Activated CD4-positive, alpha-beta T cell treated with anti-CD3 and anti-CD28 coated beads, Interleukin-2, amount 50 U/mL, for 16 hours (primary cell): Measurements from ENCODE around the gene IL37.

ENCODE experiments used
- DNase-seq: peaks from one replicate; pipeline ENCODE4 v3.0.0-alpha.2; 2020

The IL37 gene

GRCh38 chr2:112910865-112911264 lies at the start of gene IL37:
Gene IL37 (plus strand): TSS chr2:112911165. CDS start chr2:112913013, 1,848 bp downstream.
- DNase-seq: no peak

- no peak for DNase-seq
Observed at GRCh38 chr2:112864072-112864471, 46.9 kb upstream of the IL37 start.

GRCh38 chr2:112866128-112866835 lies 44.7 kb upstream of the IL37 start:
- DNase-seq: no peak

- no peak for DNase-seq
Observed at GRCh38 chr2:112867701-112868631, 43.0 kb upstream of the IL37 start.

- DNase-seq: peak; percentile 27
Observed at GRCh38 chr2:112869258-112869842, 41.6 kb upstream of the IL37 start.

GRCh38 chr2:112870841-112871835 lies 39.8 kb upstream of the IL37 start:
- no peak for DNase-seq

GRCh38 chr2:112876257-112876970 lies 34.6 kb upstream of the IL37 start:
- DNase-seq: no peak

GRCh38 chr2:112876971-112877361 lies 34.0 kb upstream of the IL37 start:
- no peak for DNase-seq

- no peak for DNase-seq
Observed at GRCh38 chr2:112877423-112877822, 33.5 kb upstream of the IL37 start.

GRCh38 chr2:112879491-112880041 lies 31.4 kb upstream of the IL37 start:
- DNase-seq: no peak

GRCh38 chr2:112880091-112880531 lies 30.9 kb upstream of the IL37 start:
- DNase-seq: peak; percentile 4

GRCh38 chr2:112880696-112881095 lies 30.3 kb upstream of the IL37 start:
- DNase-seq: peak; percentile 14

- DNase-seq: peak; percentile 71
Observed at GRCh38 chr2:112881217-112881985, 29.6 kb upstream of the IL37 start.

GRCh38 chr2:112883669-112884068 lies 27.3 kb upstream of the IL37 start:
- no peak for DNase-seq

- DNase-seq: peak; percentile 81
Observed at GRCh38 chr2:112884869-112885505, 26.0 kb upstream of the IL37 start.

- DNase-seq: no peak
Observed at GRCh38 chr2:112885506-112885902, 25.5 kb upstream of the IL37 start.

- DNase-seq: no peak
Observed at GRCh38 chr2:112886291-112886690, 24.7 kb upstream of the IL37 start.

- no peak for DNase-seq
Observed at GRCh38 chr2:112887964-112888749, 22.8 kb upstream of the IL37 start.

- DNase-seq: no peak
Observed at GRCh38 chr2:112889976-112890375, 21.0 kb upstream of the IL37 start.
